PC-3 (cell line): ENCODE data around the gene GDF2. TPM values are rescaled to one million over a fixed set of nuclear protein-coding genes. Genes with fewer than 3 reads are reported as not detected.

Experiments used
- ATAC-seq: fragments of 200-7000 bp; cut with Tn5 transposase; 2 replicates; pipeline ENCODE4 v1.9.1; 2020; ENCODE audit warnings: mild to moderate bottlenecking, moderate library complexity
- BruUV-seq: library from RNA; stranded (reverse); fragments of 400-500 nt; replicated peaks from 2 replicates; lab custom pipeline; 2021; lab: Mats Ljungman, UMichigan
- CTCF ChIA-PET: fragments of 300-600 bp; sonication (Branson Sonifier 250); formaldehyde crosslinking; loops from one replicate; lab custom pipeline; 2022; ENCODE audit warnings: antibody characterized with exemption; lab: Charles Lee
- POLR2A ChIA-PET: fragments of 300-600 bp; sonication (Branson Sonifier 250); formaldehyde crosslinking; loops from one replicate; lab custom pipeline; 2022; ENCODE audit warnings: antibody characterized with exemption; ENCODE audit not compliant: unreplicated experiment; lab: Charles Lee
- DNase-seq: peaks from one replicate; pipeline ENCODE4 v3.0.0-alpha.2; 2015
- H2AFZ ChIP-seq: fragments of 300-600 bp; sonication (generic); 2 replicates; pipeline ENCODE4 v1.6.0; 2016; ENCODE audit warnings: antibody characterized with exemption, low read length
- H3F3A ChIP-seq: fragments of 300-600 bp; sonication (generic); one replicate; pipeline ENCODE4 v1.6.0; 2017; ENCODE audit warnings: antibody characterized with exemption, low read length, control low read depth, mild to moderate bottlenecking; ENCODE audit not compliant: unreplicated experiment
- H3K27ac ChIP-seq: fragments of 300-600 bp; sonication (generic); 2 replicates; pipeline ENCODE4 v1.5.1; 2016; ENCODE audit warnings: mild to moderate bottlenecking, low read length
- H3K27me3 ChIP-seq: fragments of 300-600 bp; sonication (generic); 2 replicates; pipeline ENCODE4 v1.6.1; 2016; ENCODE audit warnings: low read length, mixed read lengths
- H3K36me3 ChIP-seq: fragments of 300-600 bp; sonication (generic); 2 replicates; pipeline ENCODE4 v1.6.1; 2016; ENCODE audit warnings: low read depth, mixed run types, low read length, mixed read lengths
- H3K4me1 ChIP-seq: fragments of 300-600 bp; sonication (generic); 2 replicates; pipeline ENCODE4 v1.5.1; 2016; ENCODE audit warnings: low read length; ENCODE audit not compliant: insufficient read depth
- H3K4me2 ChIP-seq: fragments of 300-600 bp; sonication (generic); 2 replicates; pipeline ENCODE4 v1.6.0; 2016; ENCODE audit warnings: low read length
- H3K4me3 ChIP-seq: fragments of 300-600 bp; sonication (generic); 2 replicates; pipeline ENCODE4 v1.5.1; 2016; ENCODE audit warnings: mild to moderate bottlenecking, low read length, mixed read lengths
- H3K79me2 ChIP-seq: fragments of 300-600 bp; sonication (generic); 2 replicates; pipeline ENCODE4 v1.6.1; 2017; ENCODE audit warnings: low read length, mixed read lengths
- H3K9ac ChIP-seq: fragments of 300-600 bp; sonication (generic); 2 replicates; pipeline ENCODE4 v1.6.0; 2016; ENCODE audit warnings: mild to moderate bottlenecking, low read length
- H3K9me2 ChIP-seq: fragments of 300-600 bp; sonication (generic); replicated peaks from 2 replicates; pipeline ENCODE4 v1.6.1; 2016; ENCODE audit warnings: mixed run types, low read length, mixed read lengths
- H3K9me3 ChIP-seq: fragments of 300-600 bp; sonication (generic); 2 replicates; pipeline ENCODE4 v1.6.1; 2016; ENCODE audit warnings: low read length, mixed read lengths
- H4K20me1 ChIP-seq: fragments of 300-600 bp; sonication (generic); 2 replicates; pipeline ENCODE4 v1.6.1; 2016; ENCODE audit warnings: low read length, mixed read lengths
- EZH2 ChIP-seq: fragments of 300-600 bp; sonication (generic); IDR thresholded peaks from one replicate; pipeline ENCODE4 v1.6.1; 2017; ENCODE audit warnings: antibody characterized with exemption, mild to moderate bottlenecking, low read length; ENCODE audit not compliant: unreplicated experiment
- EZH2phosphoT487 ChIP-seq: fragments of 300-600 bp; sonication (generic); IDR thresholded peaks from 2 replicates; pipeline ENCODE4 v1.6.1; 2018; ENCODE audit warnings: mild to moderate bottlenecking, antibody characterized with exemption, low read length, borderline replicate concordance
- intact Hi-C: fragments of 100-400 bp; cut with micrococcal nuclease; formaldehyde crosslinking; loops from 2 replicates; pipeline ENCODE4 v1.9.0; 2023
- total RNA-seq: library from RNA; depleted of rRNA; stranded (reverse); fragments of >200 nt; gene quantifications from 2 replicates; pipeline ENCODE4 v1.2.3, GENCODE V29; 2014
- TF ChIP-seq, protein P1 (sequence below): fragments of 300-600 bp; sonication (generic); conservative IDR thresholded peaks from 2 replicates; pipeline ENCODE4 v1.5.1; 2017; ENCODE audit warnings: antibody characterized with exemption, low read depth, mild to moderate bottlenecking, low read length

The GDF2 gene
- total RNA-seq, 1 experiment from 2014 or later: not detected

- no peak overlapping the region for H2AFZ ChIP-seq
- BruUV-seq: no TSS peak
- TF ChIP-seq EZH2 (no peak), EZH2phosphoT487 (no peak)
- TF ChIP-seq, protein P1, sequence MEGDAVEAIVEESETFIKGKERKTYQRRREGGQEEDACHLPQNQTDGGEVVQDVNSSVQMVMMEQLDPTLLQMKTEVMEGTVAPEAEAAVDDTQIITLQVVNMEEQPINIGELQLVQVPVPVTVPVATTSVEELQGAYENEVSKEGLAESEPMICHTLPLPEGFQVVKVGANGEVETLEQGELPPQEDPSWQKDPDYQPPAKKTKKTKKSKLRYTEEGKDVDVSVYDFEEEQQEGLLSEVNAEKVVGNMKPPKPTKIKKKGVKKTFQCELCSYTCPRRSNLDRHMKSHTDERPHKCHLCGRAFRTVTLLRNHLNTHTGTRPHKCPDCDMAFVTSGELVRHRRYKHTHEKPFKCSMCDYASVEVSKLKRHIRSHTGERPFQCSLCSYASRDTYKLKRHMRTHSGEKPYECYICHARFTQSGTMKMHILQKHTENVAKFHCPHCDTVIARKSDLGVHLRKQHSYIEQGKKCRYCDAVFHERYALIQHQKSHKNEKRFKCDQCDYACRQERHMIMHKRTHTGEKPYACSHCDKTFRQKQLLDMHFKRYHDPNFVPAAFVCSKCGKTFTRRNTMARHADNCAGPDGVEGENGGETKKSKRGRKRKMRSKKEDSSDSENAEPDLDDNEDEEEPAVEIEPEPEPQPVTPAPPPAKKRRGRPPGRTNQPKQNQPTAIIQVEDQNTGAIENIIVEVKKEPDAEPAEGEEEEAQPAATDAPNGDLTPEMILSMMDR: no peak
- CTCF ChIA-PET: no interaction called here
- no peak overlapping the region for H3K9ac ChIP-seq
- H4K20me1 ChIP-seq: no peaks in the 10 kb centered on the region
- DNase-seq (no peak), ATAC-seq (no peak)
- no peak overlapping the region for H3K27ac ChIP-seq
- no peaks in the 10 kb centered on the region for H3K79me2 ChIP-seq
- intact Hi-C loops: no loop called here
- H3K4me2 ChIP-seq: no peak overlapping the region
- no peaks in the 10 kb centered on the region; the same call in 1 of the 2 replicates for H3K27me3 ChIP-seq
- H3K4me3 ChIP-seq: no peak overlapping the region
- no peaks in the 10 kb centered on the region for H3K4me1 ChIP-seq
- POLR2A ChIA-PET: no interaction called here
- H3K36me3 ChIP-seq: no peaks in the 10 kb centered on the region
- no peaks in the 10 kb centered on the region for H3F3A ChIP-seq
- H3K9me3 ChIP-seq: no peaks in the 10 kb centered on the region
- H3K9me2 ChIP-seq: no peaks in the 10 kb centered on the region
Observed at GRCh38 chr10:47319784-47320183, 2.5 kb upstream of the GDF2 start.

DNA sequence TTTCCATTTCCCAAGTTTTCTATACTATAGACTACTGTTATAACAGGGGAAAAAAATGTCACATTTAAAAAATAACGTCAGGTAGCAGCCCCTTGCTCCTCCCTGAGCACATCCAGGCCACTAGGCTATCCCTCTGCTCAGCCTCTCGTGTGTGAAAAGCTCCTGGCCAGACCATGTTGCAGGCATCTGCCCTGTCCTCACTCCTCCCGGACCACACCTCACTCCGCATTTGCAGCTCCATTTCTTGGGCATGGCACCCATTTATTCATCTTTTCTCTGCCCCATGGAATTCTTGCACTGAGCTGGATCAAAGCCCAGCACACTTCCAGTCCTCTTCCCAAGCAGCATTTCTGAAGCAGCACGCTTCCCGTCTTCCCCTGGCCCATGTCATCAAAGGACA, 1.4 kb upstream of the GDF2 start:
- H3K4me2 ChIP-seq: no peak overlapping the region
- intact Hi-C loops: no loop called here
- no peak for ATAC-seq

DNA sequence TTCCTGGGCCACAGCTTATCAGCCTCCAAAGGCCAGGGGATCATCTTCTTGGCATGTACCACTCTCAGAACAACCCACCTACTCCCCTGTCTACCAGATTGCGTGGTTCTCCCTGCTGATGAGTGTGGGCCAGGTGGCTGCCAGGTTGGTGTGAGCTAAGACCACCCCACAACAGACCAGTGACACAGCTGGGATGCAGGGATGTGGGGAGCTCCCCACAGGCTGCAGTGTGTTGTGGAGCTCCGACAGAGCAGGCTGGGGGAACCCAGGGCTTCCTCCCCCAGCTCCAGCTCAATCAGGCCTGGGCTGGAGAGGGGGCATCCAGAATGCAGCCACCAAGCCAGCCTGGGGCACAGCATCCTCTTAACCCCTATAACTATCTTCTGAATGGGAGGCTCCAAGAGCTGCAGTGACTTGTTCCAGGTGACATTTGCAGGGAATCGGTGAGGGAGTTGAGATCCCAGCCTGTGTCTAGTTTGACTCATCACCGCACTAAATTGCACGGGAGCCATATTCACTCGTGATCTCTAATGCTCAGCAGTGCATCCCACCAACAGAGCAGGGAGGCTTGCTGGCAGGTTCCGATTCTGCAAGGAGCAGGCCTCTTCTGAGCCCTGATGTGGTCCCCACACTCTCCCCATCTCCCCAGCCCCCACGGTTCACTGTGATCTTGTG, 596 bp upstream of the GDF2 start:
- intact Hi-C loops: no loop called here
- Histone ChIP-seq H3K79me2 (no peaks in the 10 kb centered on the region), H3F3A (no peaks in the 10 kb centered on the region), H2AFZ (no peak overlapping the region), H3K27me3 (no peaks in the 10 kb centered on the region; the same call in 1 of the 2 replicates), H4K20me1 (no peaks in the 10 kb centered on the region), H3K9ac (no peak overlapping the region), H3K4me1 (peaks cover 7% of the 10 kb centered on the region; the same call in 1 of the 2 replicates), H3K9me2 (no peaks in the 10 kb centered on the region), H3K36me3 (no peaks in the 10 kb centered on the region), H3K4me2 (no peak overlapping the region), H3K4me3 (no peak overlapping the region), H3K27ac (no peak overlapping the region), H3K9me3 (no peaks in the 10 kb centered on the region)
- ChIA-PET POLR2A (no interaction called here), CTCF (no interaction called here)
- BruUV-seq: no TSS peak
- TF ChIP-seq, protein P1: no peak
- no peak for TF ChIP-seq EZH2phosphoT487
- TF ChIP-seq EZH2: no peak
- DNase-seq (no peak), ATAC-seq (no peak)

More for the DNA sequence above, 1.4 kb upstream of the GDF2 start:
- no peak for TF ChIP-seq EZH2
- TF ChIP-seq, protein P1: no peak
- ChIA-PET POLR2A (no interaction called here), CTCF (no interaction called here)
- no peak overlapping the region for H3K27ac ChIP-seq
- no peaks in the 10 kb centered on the region for H3K36me3 ChIP-seq
- no peaks in the 10 kb centered on the region for H3K79me2 ChIP-seq
- no peak overlapping the region for H3K9ac ChIP-seq
- H3K27me3 ChIP-seq: no peaks in the 10 kb centered on the region; the same call in 1 of the 2 replicates
- H3K9me2 ChIP-seq: no peaks in the 10 kb centered on the region
- H3K4me1 ChIP-seq: no peaks in the 10 kb centered on the region
- H3K9me3 ChIP-seq: no peaks in the 10 kb centered on the region
- H3K4me3 ChIP-seq: no peak overlapping the region
- H2AFZ ChIP-seq: no peak overlapping the region
- no TSS peak for BruUV-seq
- no peaks in the 10 kb centered on the region for H3F3A ChIP-seq
- no peak for DNase-seq
- H4K20me1 ChIP-seq: no peaks in the 10 kb centered on the region
